Type B pancreatic cell (in vitro differentiated cells): Measurements from ENCODE around the gene HECTD3. TPM values are rescaled to one million over a fixed set of nuclear protein-coding genes. Genes with fewer than 3 reads are reported as not detected.

ENCODE experiments used
- DNase-seq: peaks from one replicate; pipeline ENCODE4 v3.0.0; 2021; ENCODE audit warnings: mixed read lengths; ENCODE audit not compliant: unreplicated experiment; ENCODE audit errors: extremely low spot score
- H3K27ac Mint-ChIP-seq: 2 replicates; pipeline ENCODE4 v1.8.0; 2021; ENCODE audit warnings: mild to moderate bottlenecking, mixed read lengths
- H3K27me3 Mint-ChIP-seq: 2 replicates; pipeline ENCODE4 v1.8.0; 2021; ENCODE audit warnings: mixed read lengths
- H3K36me3 Mint-ChIP-seq: 2 replicates; pipeline ENCODE4 v1.8.0; 2021; ENCODE audit warnings: mixed read lengths
- H3K4me1 Mint-ChIP-seq: one replicate; pipeline ENCODE4 v1.8.0; 2021; ENCODE audit warnings: mixed read lengths; ENCODE audit not compliant: unreplicated experiment
- H3K4me3 Mint-ChIP-seq: 2 replicates; pipeline ENCODE4 v1.8.0; 2021; ENCODE audit warnings: mild to moderate bottlenecking, mixed read lengths
- H3K9me3 Mint-ChIP-seq: 2 replicates; pipeline ENCODE4 v1.8.0; 2021; ENCODE audit warnings: mixed read lengths
- CTCF ChIP-seq: fragments of 200-600 bp; sonication (generic); conservative IDR thresholded peaks from 2 replicates; pipeline ENCODE4 v1.5.0; 2021; ENCODE audit warnings: antibody characterized with exemption, mild to moderate bottlenecking
- total RNA-seq: library from RNA; stranded (reverse); gene quantifications from 2 replicates; pipeline ENCODE4 v1.2.1, GENCODE V29; 2021; ENCODE audit warnings: low replicate concordance

Gene HECTD3
- total RNA-seq, 1 donor from 2014 or later = 33.9 TPM

DNA sequence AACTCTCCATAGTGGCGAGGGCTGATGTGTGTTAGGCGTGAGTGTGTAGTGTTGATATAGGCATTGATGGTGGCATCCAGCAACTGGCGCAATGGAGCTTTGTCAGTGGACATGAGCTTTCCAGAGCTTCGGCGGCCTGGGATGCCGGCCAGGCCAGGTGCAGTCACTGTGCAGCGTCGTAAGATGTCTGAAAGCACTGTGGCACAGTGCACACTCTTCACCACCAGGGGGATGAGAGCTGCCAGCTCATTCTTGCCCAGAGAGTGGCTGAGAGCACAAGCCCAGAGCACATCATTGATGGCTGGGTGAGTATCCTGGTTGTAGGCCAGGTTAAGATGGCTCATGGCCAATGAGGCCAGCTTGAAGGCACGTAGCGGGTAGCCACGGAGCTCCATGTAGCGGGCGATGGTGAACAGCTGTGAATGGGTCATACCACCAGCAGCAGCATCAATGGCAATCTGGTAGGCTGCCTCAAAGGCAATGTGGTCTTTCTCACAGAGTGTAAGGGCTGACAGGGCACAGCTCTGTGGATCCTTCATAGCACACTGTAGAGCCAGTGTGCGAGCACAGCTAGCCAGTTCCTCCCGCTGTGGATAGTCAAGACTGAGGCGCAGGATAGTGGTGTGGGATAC, 7.6 kb upstream of the HECTD3 start:
- Mint-ChIP-seq H3K9me3 (no peaks in the 10 kb centered on the region), H3K4me1 (peaks cover 7% of the 10 kb centered on the region), H3K4me3 (no peak overlapping the region), H3K27ac (no peak overlapping the region), H3K36me3 (peaks cover 6% of the 10 kb centered on the region), H3K27me3 (no peaks in the 10 kb centered on the region)
- no peak for DNase-seq
- TF ChIP-seq CTCF = peak; percentile 81

- Mint-ChIP-seq H3K36me3 (peaks cover 6% of the 10 kb centered on the region), H3K9me3 (no peaks in the 10 kb centered on the region), H3K4me1 (peaks cover 10% of the 10 kb centered on the region), H3K27ac (no peak overlapping the region), H3K27me3 (no peaks in the 10 kb centered on the region), H3K4me3 (no peak overlapping the region)
- DNase-seq = peak; percentile 22
- no peak for TF ChIP-seq CTCF
These were observed 5.6 kb upstream of the HECTD3 start for GRCh38 chr1:45016767-45017166.

- H3K27me3 Mint-ChIP-seq = no peaks in the 10 kb centered on the region
- H3K4me1 Mint-ChIP-seq = peaks cover 16% of the 10 kb centered on the region
- TF ChIP-seq CTCF = no peak
- peak; percentile 16 for DNase-seq
- peaks cover 6% of the 10 kb centered on the region for H3K36me3 Mint-ChIP-seq
- no peaks in the 10 kb centered on the region for H3K9me3 Mint-ChIP-seq
- no peak overlapping the region for H3K4me3 Mint-ChIP-seq
- H3K27ac Mint-ChIP-seq = no peak overlapping the region
These were observed 5.1 kb upstream of the HECTD3 start for GRCh38 chr1:45016090-45016697.

- Mint-ChIP-seq H3K27me3 (no peaks in the 10 kb centered on the region), H3K4me3 (no peak overlapping the region), H3K27ac (no peak overlapping the region), H3K4me1 (peaks cover 17% of the 10 kb centered on the region), H3K9me3 (no peaks in the 10 kb centered on the region), H3K36me3 (peaks cover 6% of the 10 kb centered on the region)
- no peak for DNase-seq
- no peak for TF ChIP-seq CTCF
These were observed 4.6 kb upstream of the HECTD3 start for GRCh38 chr1:45015683-45016082.

GRCh38 chr1:45014321-45015028, 3.4 kb upstream of the HECTD3 start:
- Mint-ChIP-seq H3K4me1 (peaks cover 26% of the 10 kb centered on the region), H3K4me3 (peak overlapping the region; percentile 87), H3K27me3 (no peaks in the 10 kb centered on the region), H3K36me3 (peaks cover 6% of the 10 kb centered on the region), H3K9me3 (no peaks in the 10 kb centered on the region), H3K27ac (peak overlapping the region; percentile 81)
- TF ChIP-seq CTCF = peak; percentile 92
- DNase-seq = peak; percentile 86
